Muscle of leg (tissue), 11 donors: ENCODE measurements around the gene MEIOSIN. TPM values are rescaled to one million over a fixed set of nuclear protein-coding genes. Genes with fewer than 3 reads are reported as not detected.
"Not testable (repeated sequence)": the region's sequence is repeated elsewhere in the genome, so short reads cannot be mapped to it uniquely, and the experiment has no call there.

Experiments used
- DNase-seq: peaks from one replicate; pipeline ENCODE4 v3.0.0; 2013
- H3K27ac ChIP-seq: one replicate; pipeline ENCODE4 v1.5.1; 2013; ENCODE audit warnings: mild to moderate bottlenecking, low read length, control low read depth
- H3K27me3 ChIP-seq: one replicate; pipeline ENCODE4 v1.6.1; 2013; ENCODE audit warnings: low read length; ENCODE audit not compliant: control insufficient read depth, insufficient read depth
- H3K36me3 ChIP-seq: one replicate; pipeline ENCODE4 v1.6.1; 2013; ENCODE audit warnings: low read length; ENCODE audit not compliant: control insufficient read depth, insufficient read depth
- H3K4me1 ChIP-seq: one replicate; pipeline ENCODE4 v1.6.1; 2013; ENCODE audit warnings: low read length; ENCODE audit not compliant: control insufficient read depth, insufficient read depth
- H3K4me3 ChIP-seq: one replicate; pipeline ENCODE4 v1.5.1; 2013; ENCODE audit warnings: low read length, control low read depth
- H3K9me3 ChIP-seq: replicated peaks from 2 replicates; pipeline ENCODE4 v1.6.1; 2013; ENCODE audit warnings: low read depth, low read length; ENCODE audit not compliant: control insufficient read depth
- WGBS: methylation state at CpG from one replicate; pipeline ENCODE4 v1.1.5; 2013; ENCODE audit warnings: missing lambda C conversion rate; ENCODE audit not compliant: insufficient coverage; 5-methylcytosine and 5-hydroxymethylcytosine counted together
- polyA plus RNA-seq, 8 donors: library from polyadenylated mRNA; unstranded; fragments of 120-200 nt; gene quantifications; one replicate each; pipeline versions ENCODE4 v1.2.1 to v1.2.3, GENCODE V29; 2013; ENCODE audit warnings: inconsistent platforms in 1 of 8, low replicate concordance in 1 of 8; ENCODE audit not compliant: insufficient read length in 8 of 8, insufficient read depth in 1 of 8
- total RNA-seq: library from RNA; stranded (reverse); fragments of 120-200 nt; gene quantifications from one replicate; pipeline ENCODE4 v1.2.4, GENCODE V29; 2013

The MEIOSIN gene
- total and polyA plus RNA-seq, 9 donors: 0.04 TPM; not detected in 8

DNA sequence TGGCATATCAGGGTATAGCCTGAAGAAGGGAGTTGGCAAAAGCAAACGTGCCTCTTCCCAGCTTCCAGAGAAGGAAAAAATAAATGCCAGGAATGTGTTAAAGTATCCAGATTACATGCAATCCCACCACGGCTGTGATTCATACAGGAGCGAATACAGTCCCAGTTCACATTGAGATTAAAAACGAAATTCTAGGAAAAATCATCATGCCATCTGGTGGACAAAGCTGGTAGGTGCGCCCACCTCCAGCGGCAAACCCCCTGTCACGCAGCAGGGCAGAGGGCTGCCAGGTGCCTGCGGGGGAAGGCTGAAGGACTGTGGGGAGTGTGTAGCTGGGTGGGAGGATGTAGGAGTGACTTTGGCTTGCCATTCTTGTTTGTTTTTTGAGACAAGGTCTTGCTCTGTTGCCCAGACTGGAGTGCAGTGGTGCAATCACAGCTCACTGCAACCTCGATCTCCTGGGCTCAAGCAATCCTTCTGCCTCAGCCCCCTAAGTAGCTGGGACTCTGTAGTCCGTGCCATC, 65.8 kb downstream of the MEIOSIN start:
- Histone ChIP-seq H3K27me3 (peaks cover 2% of the 10 kb centered on the region), H3K4me3 (no peak overlapping the region), H3K4me1 (peaks cover 16% of the 10 kb centered on the region), H3K27ac (peak overlapping the region; percentile 37), H3K36me3 (no peaks in the 10 kb centered on the region), H3K9me3 (no peaks in the 10 kb centered on the region)
- WGBS: 7% methylated on average over 6 of the region's 10 CpGs
- peak; percentile 80 for DNase-seq

DNA sequence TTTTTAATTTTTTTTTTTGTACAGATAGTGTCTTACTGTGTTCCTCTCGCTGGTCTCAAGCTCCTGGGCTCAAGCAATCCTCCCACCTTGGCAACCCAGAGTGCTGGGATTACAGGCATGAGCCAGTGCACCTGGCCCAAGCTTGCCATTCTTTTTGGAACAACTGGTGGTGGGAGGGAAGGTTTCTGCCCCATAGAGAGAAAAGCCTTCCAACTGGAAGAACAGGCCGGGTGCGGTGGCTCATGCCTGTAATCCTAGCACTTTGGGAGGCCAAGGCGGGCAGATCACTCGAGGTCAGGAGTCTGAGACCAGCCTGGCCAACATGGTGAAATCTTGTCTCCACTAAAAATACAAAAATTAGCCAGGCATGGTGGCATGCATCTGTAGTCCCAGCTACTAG, 66.3 kb downstream of the MEIOSIN start:
- no CpG with 5 or more reads among the region's 5 CpGs for WGBS
- H3K27me3 ChIP-seq, H3K4me3 ChIP-seq, H3K9me3 ChIP-seq, H3K36me3 ChIP-seq: not testable (repeated sequence)
- peak; percentile 43 for DNase-seq
- Histone ChIP-seq H3K4me1 (peaks cover 16% of the 10 kb centered on the region), H3K27ac (peak overlapping the region; percentile 20)

DNA sequence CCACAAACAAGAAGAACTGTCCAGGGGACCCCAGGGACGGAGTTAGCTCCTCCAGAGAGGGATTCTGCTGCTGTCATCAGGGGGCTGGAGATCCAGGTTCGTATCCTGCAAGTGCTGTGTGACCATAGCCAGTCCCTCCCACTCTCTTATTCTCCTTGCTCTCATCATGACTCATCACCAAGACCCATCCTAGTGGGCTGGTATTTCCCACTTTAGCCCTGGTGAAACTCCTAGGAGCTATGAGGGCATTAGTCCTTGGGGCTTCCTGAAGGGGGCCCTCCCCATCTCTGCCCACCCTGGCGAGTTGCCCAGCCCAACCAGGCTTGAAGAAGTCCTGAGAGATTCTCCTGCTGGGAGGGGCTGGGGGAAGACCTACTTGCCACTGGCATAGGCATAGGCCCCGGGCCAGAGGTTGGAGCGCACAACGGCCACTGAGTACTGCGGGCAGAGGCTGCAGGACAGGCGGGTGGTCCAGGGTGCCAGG, 66.9 kb downstream of the MEIOSIN start:
- WGBS: 79% methylated on average over 8 of the region's 8 CpGs
- Histone ChIP-seq H3K9me3 (no peaks in the 10 kb centered on the region), H3K4me1 (peaks cover 16% of the 10 kb centered on the region), H3K27me3 (peaks cover 2% of the 10 kb centered on the region), H3K36me3 (no peaks in the 10 kb centered on the region), H3K4me3 (no peak overlapping the region), H3K27ac (no peak overlapping the region)
- no peak for DNase-seq

GRCh38 chr19:45801603-45802175, 68.5 kb downstream of the MEIOSIN start:
- Histone ChIP-seq H3K27me3 (peaks cover 2% of the 10 kb centered on the region), H3K9me3 (no peaks in the 10 kb centered on the region), H3K36me3 (no peaks in the 10 kb centered on the region), H3K4me1 (peaks cover 16% of the 10 kb centered on the region), H3K4me3 (no peak overlapping the region), H3K27ac (no peak overlapping the region)
- no peak for DNase-seq
- WGBS: 82% methylated on average over 2 of the region's 7 CpGs

DNA sequence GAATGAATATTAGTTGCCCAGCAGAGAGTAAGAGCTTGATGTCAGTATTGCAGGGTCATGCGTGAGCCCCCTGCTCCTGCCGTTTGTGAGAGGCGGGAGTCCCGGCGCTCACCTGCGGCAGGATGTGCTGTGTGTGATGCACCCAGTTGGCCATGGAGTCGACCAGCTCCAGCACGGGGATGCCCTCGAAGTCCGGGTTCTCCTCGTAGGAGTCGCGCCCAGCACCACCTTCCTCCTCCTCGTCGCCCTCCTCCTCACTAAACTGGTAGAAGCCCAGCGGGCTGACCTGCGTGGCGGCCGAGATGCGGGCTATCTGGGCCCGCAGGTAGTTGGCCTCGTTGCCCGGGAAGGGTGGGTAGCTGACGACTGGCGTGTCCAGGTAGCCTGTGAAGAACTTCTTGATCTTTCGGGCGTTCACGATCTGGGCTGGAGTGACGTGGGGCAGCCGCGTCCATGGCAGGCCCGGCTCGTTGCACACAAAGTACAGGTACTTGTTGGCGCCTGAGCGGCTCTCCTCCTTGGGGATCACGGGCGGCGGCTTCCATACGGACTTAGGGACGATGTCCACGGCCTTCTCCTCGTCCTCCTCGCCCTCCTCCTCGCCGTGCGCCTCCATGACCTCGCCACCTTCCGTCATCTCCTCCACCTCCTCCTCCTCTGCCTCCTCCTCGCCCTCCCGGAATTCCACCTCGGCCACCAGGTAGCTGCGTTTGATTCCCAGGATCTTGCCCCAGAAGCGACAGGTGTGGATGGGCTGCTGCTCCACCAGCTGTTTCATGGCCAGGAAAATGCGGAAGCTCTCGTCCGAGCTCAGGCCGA, 71.1 kb downstream of the MEIOSIN start:
- Histone ChIP-seq H3K27me3 (peaks cover 2% of the 10 kb centered on the region), H3K9me3 (no peaks in the 10 kb centered on the region), H3K27ac (no peak overlapping the region), H3K4me3 (no peak overlapping the region), H3K4me1 (peaks cover 10% of the 10 kb centered on the region), H3K36me3 (no peaks in the 10 kb centered on the region)
- WGBS: 87% methylated on average over 55 of the region's 57 CpGs
- DNase-seq: no peak

- no peak for DNase-seq
- Histone ChIP-seq H3K9me3 (no peaks in the 10 kb centered on the region), H3K4me3 (no peak overlapping the region), H3K36me3 (no peaks in the 10 kb centered on the region), H3K4me1 (peaks cover 10% of the 10 kb centered on the region), H3K27me3 (peaks cover 2% of the 10 kb centered on the region), H3K27ac (no peak overlapping the region)
- WGBS: 72% methylated on average over 2 of the region's 8 CpGs
These were observed 71.7 kb downstream of the MEIOSIN start for GRCh38 chr19:45804959-45805230.

GRCh38 chr19:45805719-45806118, 72.5 kb downstream of the MEIOSIN start:
- Histone ChIP-seq H3K9me3 (no peaks in the 10 kb centered on the region), H3K4me3 (no peak overlapping the region), H3K4me1 (peaks cover 4% of the 10 kb centered on the region), H3K27ac (no peak overlapping the region), H3K27me3 (peaks cover 2% of the 10 kb centered on the region), H3K36me3 (no peaks in the 10 kb centered on the region)
- no peak for DNase-seq

DNA sequence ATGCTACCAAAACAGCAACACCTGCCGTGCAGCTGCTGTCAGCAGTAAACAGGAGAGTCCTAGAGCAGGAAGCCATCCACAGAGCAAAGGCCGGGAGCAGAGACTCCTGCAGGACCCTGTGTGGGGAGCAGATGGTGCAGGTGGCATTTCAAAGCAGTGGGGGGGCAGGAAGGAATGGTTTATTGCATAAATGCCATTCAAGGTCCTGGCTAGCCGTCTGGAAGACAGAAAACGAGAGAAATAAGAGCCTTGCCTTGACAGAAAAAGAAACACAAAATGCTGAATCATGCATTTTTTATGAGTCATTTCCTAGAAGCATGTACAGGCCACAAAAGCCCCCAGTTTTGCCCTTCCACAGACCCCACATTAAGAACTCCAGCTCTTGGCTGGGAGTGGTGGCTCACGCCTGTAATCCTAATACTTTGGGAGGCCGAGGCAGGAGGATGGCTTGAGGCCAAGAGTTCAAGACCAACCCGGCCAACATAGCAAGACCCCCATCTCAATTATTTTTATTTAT, 76.5 kb downstream of the MEIOSIN start:
- H3K4me3 ChIP-seq: no peak overlapping the region
- no peaks in the 10 kb centered on the region for H3K9me3 ChIP-seq
- no peak overlapping the region for H3K27ac ChIP-seq
- H3K27me3 ChIP-seq: no peaks in the 10 kb centered on the region
- H3K36me3 ChIP-seq: no peaks in the 10 kb centered on the region
- no peak for DNase-seq
- WGBS: 9% methylated on average over 3 of the region's 7 CpGs
- peaks cover 10% of the 10 kb centered on the region for H3K4me1 ChIP-seq

DNA sequence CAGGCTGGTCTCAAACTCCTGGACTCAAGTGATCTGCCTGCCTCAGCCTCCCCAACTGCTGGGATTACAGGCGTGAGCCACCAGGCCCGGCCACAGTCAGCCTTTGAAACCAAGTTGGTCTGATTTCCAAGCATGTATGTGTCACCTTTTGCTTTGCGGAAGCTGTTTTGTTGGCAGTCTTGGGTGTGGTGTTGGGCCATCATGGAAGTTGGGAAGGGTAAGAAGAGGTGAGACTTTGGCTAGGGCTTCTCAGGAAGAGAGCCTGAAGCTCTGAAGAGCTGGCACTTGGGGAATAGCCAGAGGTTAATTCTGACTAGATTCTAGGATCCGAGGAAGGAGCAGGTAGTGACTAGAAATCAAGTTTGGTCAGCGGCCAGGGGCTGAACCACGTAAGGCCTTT, 79.1 kb downstream of the MEIOSIN start:
- Histone ChIP-seq H3K36me3 (no peaks in the 10 kb centered on the region), H3K9me3 (no peaks in the 10 kb centered on the region), H3K4me1 (peaks cover 32% of the 10 kb centered on the region), H3K27me3 (no peaks in the 10 kb centered on the region), H3K4me3 (no peak overlapping the region), H3K27ac (no peak overlapping the region)
- DNase-seq: no peak
- 80% methylated on average over 5 of the region's 6 CpGs for WGBS
